IPS-15b (cell line): ENCODE measurements around the gene RAD51B.
"Not testable (repeated sequence)": the region's sequence is repeated elsewhere in the genome, so short reads cannot be mapped to it uniquely, and the experiment has no call there.

ENCODE experiments used
- H3K27me3 ChIP-seq: one replicate; pipeline ENCODE4 v1.6.1; 2013; ENCODE audit warnings: low read length; ENCODE audit not compliant: control insufficient read depth, insufficient read depth
- H3K36me3 ChIP-seq: one replicate; pipeline ENCODE4 v1.6.1; 2013; ENCODE audit warnings: low read length; ENCODE audit not compliant: control insufficient read depth, insufficient read depth
- H3K4me1 ChIP-seq: one replicate; pipeline ENCODE4 v1.6.1; 2013; ENCODE audit warnings: mild to moderate bottlenecking, low read length; ENCODE audit not compliant: control insufficient read depth, insufficient read depth
- H3K4me3 ChIP-seq: one replicate; pipeline ENCODE4 v1.5.1; 2013; ENCODE audit warnings: low read depth, low read length
- H3K9ac ChIP-seq: one replicate; pipeline ENCODE4 v1.6.1; 2013; ENCODE audit warnings: low read depth, mild to moderate bottlenecking, low read length
- H3K9me3 ChIP-seq: one replicate; pipeline ENCODE4 v1.6.1; 2013; ENCODE audit warnings: mild to moderate bottlenecking, low read length; ENCODE audit not compliant: control insufficient read depth, insufficient read depth

The RAD51B gene

DNA sequence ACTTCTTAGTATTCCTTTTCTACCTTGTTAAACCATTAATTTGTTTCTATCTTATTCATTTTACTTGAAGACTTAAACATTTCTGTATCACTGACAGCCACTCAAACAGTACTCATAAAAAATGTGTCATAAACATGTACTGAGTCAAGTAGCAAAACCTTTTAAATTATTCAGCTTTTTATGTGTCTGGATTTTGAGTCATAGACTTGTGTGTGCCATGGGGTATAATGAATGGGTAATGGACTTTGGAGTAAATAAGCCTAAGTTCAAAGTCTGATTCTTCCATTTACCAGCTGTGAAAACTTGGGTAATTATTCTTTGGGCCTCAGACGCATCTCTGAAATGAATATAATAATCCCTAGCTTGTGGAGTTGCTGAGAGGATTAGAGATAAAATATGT lies 199.0 kb downstream of the RAD51B start:
- no peaks in the 10 kb centered on the region for H3K36me3 ChIP-seq
- no peaks in the 10 kb centered on the region for H3K27me3 ChIP-seq
- H3K9me3 ChIP-seq, result no peaks in the 10 kb centered on the region
- H3K4me3 ChIP-seq, result no peak overlapping the region
- no peaks in the 10 kb centered on the region for H3K4me1 ChIP-seq
- no peak overlapping the region for H3K9ac ChIP-seq

DNA sequence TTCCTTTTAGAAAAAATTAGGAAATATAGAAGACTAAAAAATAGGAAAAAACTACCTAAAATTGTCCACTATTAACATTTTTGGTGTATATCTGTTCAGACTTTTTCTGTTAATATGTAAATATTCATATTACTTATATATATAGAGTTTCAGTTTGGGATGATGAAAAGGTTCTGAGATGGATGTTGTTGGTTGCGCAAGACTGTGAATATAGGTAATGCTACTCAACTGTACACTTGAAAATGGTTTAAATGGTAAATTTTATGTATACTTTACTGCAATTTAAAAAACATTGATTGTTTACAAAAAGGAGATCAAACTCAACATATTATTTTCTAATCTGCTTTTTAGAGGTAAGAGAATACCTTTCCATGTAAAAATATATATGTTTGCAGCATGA lies 200.9 kb downstream of the RAD51B start:
- Histone ChIP-seq H3K4me1 (no peaks in the 10 kb centered on the region), H3K27me3 (no peaks in the 10 kb centered on the region), H3K36me3 (no peaks in the 10 kb centered on the region), H3K9me3 (no peaks in the 10 kb centered on the region), H3K4me3 (no peak overlapping the region), H3K9ac (no peak overlapping the region)

DNA sequence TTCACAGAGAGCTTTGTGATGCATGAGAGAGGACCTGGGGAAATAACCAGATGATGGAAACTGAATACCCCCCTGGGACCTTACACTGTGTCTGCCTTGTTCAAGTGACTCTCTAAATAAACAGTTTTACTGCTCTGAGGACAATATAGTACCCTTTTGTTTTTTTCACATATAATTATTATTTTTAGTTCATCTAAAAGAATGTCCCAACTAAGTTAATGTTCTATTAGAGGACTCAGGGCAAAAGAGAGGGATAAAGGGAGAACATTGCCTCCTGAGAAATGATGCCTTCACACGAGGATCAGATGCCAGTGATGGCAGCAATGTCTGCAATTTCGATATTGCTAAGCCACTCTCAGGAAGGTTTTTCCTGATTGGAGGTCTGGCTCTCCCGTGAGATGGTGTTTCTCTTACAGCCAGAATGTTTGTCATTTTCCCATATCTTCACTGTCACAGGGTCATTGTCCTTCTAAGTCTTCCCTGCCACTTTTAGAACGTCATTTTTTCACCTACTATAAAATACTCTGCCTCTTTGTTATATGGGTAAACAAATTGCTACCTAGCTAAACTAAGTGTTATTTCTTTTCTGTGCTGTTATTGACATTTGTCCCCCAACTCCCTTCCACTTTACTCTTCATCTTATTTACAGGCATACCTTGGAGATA lies 201.6 kb downstream of the RAD51B start:
- Histone ChIP-seq H3K9ac (no peak overlapping the region), H3K27me3 (no peaks in the 10 kb centered on the region), H3K36me3 (no peaks in the 10 kb centered on the region), H3K4me3 (no peak overlapping the region), H3K9me3 (no peaks in the 10 kb centered on the region), H3K4me1 (no peaks in the 10 kb centered on the region)

DNA sequence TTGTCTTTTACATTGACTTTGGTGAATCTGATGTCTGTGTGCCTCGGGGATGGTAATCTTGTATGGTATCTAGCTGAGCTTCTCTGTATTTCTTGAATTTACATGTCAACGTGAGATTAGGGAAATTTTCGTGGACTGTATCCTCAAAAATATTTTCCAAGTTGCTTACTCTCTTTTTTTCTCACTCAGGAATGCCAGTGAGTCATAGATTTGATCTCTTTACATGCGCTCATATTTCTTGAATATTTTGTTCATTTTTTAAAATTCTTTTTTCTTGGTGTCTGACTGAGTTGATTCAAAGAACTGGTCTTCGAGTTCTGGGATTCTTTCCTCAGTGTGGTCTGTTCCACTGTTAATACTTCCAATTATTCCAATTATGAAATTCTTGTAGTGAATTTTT lies 207.7 kb downstream of the RAD51B start:
- Histone ChIP-seq H3K4me3 (no peak overlapping the region), H3K4me1 (no peaks in the 10 kb centered on the region), H3K9me3 (no peaks in the 10 kb centered on the region), H3K27me3 (no peaks in the 10 kb centered on the region), H3K9ac (no peak overlapping the region), H3K36me3 (no peaks in the 10 kb centered on the region)

DNA sequence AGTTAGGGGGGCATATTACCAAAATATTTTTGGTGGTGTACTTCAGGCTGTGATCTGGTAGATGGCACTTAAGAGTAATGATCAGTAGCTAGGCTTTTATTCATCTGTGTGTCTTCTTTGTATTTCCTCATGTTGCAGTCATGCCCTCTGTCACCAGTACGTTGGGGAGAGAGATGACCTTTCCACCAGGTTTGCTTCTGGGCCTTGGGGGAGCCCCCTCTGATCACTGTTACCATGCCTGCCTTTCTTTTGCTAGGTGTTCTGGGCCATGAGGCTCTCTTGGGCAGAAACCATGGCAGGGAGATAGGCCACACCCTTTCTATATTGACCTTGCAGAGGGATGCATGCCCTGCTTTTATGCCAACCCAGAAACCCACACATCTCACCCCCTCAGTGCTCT lies 208.5 kb downstream of the RAD51B start:
- H3K36me3 ChIP-seq, result no peaks in the 10 kb centered on the region
- H3K9me3 ChIP-seq, result no peaks in the 10 kb centered on the region
- no peaks in the 10 kb centered on the region for H3K4me1 ChIP-seq
- no peaks in the 10 kb centered on the region for H3K27me3 ChIP-seq
- H3K4me3 ChIP-seq, result no peak overlapping the region
- no peak overlapping the region for H3K9ac ChIP-seq

DNA sequence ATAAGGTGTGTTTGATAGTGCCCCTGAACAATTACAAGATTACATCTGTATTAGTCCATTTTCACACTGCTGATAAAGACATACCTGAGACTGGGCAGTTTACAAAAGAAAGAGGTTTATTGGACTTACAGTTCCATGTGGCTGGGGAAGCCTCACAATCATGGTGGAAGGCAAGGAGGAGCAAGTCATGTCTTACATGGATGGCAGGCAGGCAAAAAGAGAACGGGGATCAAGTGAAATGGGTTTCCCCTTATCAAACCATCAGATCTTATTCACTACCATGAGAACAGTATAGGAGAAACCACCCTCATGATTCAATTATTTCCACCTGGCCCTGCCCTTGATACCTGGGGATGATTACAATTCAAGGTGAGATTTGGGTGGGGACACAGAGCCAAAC lies 211.4 kb downstream of the RAD51B start:
- not testable (repeated sequence) for H3K9ac ChIP-seq, H3K27me3 ChIP-seq, H3K36me3 ChIP-seq, H3K9me3 ChIP-seq, H3K4me3 ChIP-seq, H3K4me1 ChIP-seq

DNA sequence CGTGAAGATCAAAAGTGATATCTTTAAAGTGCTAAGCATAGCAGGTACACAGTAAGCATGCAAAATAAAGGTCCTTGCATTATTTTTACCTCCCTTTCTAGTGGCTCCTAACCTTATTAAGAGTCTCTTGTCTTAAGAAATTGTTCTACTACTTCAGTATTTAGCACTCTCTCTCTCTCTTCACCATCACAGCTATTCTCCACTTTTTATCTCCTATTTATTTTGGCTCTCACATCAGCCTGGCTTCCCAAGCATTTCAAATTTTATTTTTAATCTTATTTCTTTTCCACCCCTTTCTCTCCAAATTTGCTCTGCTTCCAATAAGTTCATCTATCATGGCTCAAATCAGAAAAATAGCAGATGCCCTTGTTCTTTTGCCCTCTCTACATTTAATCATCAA lies 212.6 kb downstream of the RAD51B start:
- H3K4me1 ChIP-seq, result no peaks in the 10 kb centered on the region
- no peaks in the 10 kb centered on the region for H3K27me3 ChIP-seq
- no peaks in the 10 kb centered on the region for H3K36me3 ChIP-seq
- H3K9ac ChIP-seq, result no peak overlapping the region
- H3K9me3 ChIP-seq, result no peaks in the 10 kb centered on the region
- no peak overlapping the region for H3K4me3 ChIP-seq

DNA sequence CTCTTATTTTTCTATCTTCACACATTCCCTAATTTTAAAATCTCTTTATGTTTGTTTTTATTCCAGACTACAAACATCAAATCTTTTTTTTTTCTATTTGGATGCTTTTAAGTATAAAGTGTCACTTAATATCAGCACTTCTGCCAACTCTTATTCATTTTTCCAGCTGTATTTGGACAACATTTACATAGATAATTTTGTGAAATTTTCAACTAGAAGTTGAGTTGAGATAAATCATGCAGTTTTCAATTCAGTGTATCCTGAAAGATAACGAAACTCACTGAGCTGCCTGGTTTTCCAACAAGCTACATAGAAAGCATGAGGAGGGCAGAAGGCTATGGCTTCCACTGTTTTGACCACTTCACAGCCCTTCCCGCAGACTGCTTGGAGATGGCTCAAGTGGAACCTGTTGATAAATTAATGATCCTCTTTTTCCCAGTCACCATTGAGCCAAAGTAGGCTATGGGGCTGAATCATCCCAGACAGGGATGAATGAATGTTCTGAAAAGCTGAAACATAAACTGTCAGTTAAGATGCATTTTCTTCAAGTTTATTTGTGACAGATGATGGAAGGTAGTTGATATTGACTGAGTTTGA lies 213.9 kb downstream of the RAD51B start:
- Histone ChIP-seq H3K4me3 (no peak overlapping the region), H3K36me3 (no peaks in the 10 kb centered on the region), H3K4me1 (no peaks in the 10 kb centered on the region), H3K9ac (no peak overlapping the region), H3K27me3 (no peaks in the 10 kb centered on the region), H3K9me3 (no peaks in the 10 kb centered on the region)

DNA sequence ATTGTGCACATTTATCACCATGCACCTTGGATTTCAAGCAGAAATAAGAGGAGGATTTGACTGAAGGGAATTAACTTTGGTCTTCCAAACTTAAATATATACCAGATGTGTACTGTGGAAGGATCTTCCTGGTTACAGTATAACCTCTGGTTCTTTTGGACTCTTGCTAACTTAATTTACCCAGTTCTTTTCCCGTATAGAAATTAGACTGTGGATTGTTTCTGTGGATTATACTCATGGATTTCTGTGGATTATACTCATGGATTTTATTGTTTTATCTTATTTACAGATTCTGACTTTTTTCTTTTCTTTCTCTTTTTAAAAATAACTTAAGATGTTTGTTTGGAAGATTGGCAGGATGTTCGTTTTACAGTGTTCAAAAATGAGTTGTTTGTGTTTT lies 215.3 kb downstream of the RAD51B start:
- Histone ChIP-seq H3K9ac (no peak overlapping the region), H3K4me3 (no peak overlapping the region), H3K27me3 (no peaks in the 10 kb centered on the region), H3K36me3 (no peaks in the 10 kb centered on the region), H3K9me3 (no peaks in the 10 kb centered on the region), H3K4me1 (peaks cover 5% of the 10 kb centered on the region)

DNA sequence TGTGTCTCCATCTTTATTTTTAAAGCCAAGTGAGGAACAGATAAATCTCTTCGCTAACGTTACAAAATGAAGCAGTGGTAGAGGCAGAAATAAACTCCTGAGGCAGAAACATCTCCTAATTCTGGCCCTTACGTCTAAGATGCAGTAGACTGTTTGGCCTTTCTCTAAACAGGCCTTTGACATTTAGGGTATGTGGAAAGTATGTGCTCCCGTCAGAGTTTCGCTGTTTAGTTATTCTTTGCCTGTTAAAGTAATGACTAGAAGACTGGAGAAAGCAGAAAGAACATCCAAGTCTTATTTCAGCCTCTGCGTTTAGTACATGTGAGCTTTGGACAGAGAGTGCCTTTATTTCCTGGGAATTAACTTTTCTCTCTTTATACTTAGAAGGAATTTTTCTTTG lies 216.6 kb downstream of the RAD51B start:
- Histone ChIP-seq H3K4me3 (no peak overlapping the region), H3K4me1 (peaks cover 16% of the 10 kb centered on the region), H3K36me3 (no peaks in the 10 kb centered on the region), H3K9ac (no peak overlapping the region), H3K9me3 (no peaks in the 10 kb centered on the region), H3K27me3 (no peaks in the 10 kb centered on the region)

DNA sequence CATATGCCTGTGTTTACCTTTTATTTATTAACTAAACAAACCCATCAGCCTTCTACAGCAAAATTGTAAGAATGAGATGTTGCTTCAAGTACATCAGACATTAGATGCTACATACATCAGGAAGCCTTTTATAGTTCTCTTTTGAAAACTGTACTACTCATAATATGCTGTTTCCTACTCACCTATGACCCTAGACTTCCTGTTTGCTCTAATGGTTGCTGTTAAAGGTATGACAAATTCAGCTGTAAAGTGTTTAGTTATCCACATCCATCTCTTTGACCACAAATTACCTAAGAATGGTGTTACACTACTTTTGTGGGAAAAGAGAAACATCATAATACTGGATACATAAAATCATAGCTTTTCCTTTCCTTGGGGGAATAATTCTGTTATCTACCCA lies 220.0 kb downstream of the RAD51B start:
- Histone ChIP-seq H3K27me3 (no peaks in the 10 kb centered on the region), H3K4me3 (no peak overlapping the region), H3K4me1 (peaks cover 45% of the 10 kb centered on the region), H3K9ac (no peak overlapping the region), H3K36me3 (no peaks in the 10 kb centered on the region), H3K9me3 (no peaks in the 10 kb centered on the region)

DNA sequence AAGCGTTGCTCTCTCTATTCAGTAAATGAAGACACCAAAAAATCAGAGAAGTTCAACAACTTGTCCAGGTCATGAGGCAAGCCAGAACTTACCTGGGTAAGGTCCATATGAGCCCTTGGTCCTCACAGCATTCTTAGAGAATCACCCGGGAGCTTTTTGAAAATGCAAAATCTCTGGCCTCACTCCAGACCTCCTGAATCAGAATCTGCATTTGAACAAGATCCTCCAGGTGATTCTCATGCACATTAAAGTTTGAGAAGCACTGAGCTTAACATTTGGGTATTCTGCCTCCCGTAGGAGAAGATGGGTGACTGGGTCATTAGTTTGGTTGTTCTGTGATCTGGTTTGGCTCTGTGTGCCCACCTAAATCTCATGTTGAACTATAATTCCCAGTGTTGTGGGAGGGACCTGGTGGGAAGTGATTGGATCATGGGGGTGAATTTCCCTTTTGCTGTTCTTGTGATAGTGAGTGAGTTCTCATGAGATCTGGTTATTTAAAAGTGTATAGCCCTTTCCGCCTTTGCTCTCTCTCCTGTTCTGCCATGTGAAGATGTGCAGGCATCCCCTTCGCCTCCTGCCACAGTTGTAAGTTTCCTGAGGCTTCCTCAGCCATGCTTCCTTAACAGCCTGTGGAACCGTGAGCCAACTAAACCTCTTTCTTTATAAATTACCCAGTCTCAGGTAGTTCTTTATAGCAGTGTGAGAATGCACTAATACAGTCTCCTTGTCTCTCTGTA lies 221.2 kb downstream of the RAD51B start:
- Histone ChIP-seq H3K27me3 (no peaks in the 10 kb centered on the region), H3K9me3 (no peaks in the 10 kb centered on the region), H3K4me1 (peaks cover 45% of the 10 kb centered on the region), H3K9ac (no peak overlapping the region), H3K4me3 (no peak overlapping the region), H3K36me3 (no peaks in the 10 kb centered on the region)
